DND-41 (cell line): ENCODE data around the gene ZNF57.

Experiments
- ATAC-seq: fragments of 200-7000 bp; cut with Tn5 transposase; 3 replicates; pipeline ENCODE4 v1.9.1; 2021; ENCODE audit warnings: low read depth; ENCODE audit not compliant: insufficient read depth
- DNase-seq: peaks from one replicate; pipeline ENCODE4 v3.0.0-alpha.2; 2020
- H2AFZ ChIP-seq: 2 replicates; pipeline ENCODE4 v1.6.0; 2012; ENCODE audit warnings: low read depth, low read length
- H3K27ac ChIP-seq: 2 replicates; pipeline ENCODE4 v1.5.1; 2012; ENCODE audit warnings: low read length, inconsistent platforms
- H3K27me3 ChIP-seq: fragments of 200-600 bp; sonication (generic); 2 replicates; pipeline ENCODE4 v1.6.0; 2012; ENCODE audit warnings: low read length, mild to moderate bottlenecking, inconsistent platforms; ENCODE audit not compliant: insufficient read depth, poor library complexity
- H3K36me3 ChIP-seq: 2 replicates; pipeline ENCODE4 v1.5.1; 2012; ENCODE audit warnings: low read length, inconsistent platforms; ENCODE audit not compliant: insufficient read depth
- H3K4me1 ChIP-seq: 2 replicates; pipeline ENCODE4 v1.5.1; 2012; ENCODE audit warnings: mild to moderate bottlenecking, low read length; ENCODE audit not compliant: insufficient read depth
- H3K4me2 ChIP-seq: 2 replicates; pipeline ENCODE4 v1.6.0; 2012; ENCODE audit warnings: mild to moderate bottlenecking, moderate library complexity, low read length, inconsistent platforms; ENCODE audit not compliant: insufficient read depth
- H3K4me3 ChIP-seq, 2 experiments: fragments of 200-600 bp in 1 of 2; shearing (Covaris generic) in 1 of 2; 2 replicates each; pipeline ENCODE4 v1.5.1; 2012 to 2016; ENCODE audit warnings: inconsistent platforms in 2 of 2, low read length in 2 of 2, mild to moderate bottlenecking in 2 of 2, low read depth in 1 of 2, moderate library complexity in 1 of 2
- H3K79me2 ChIP-seq: 2 replicates; pipeline ENCODE4 v1.6.0; 2012; ENCODE audit warnings: low read length, inconsistent platforms; ENCODE audit not compliant: insufficient read depth
- H3K9ac ChIP-seq: 2 replicates; pipeline ENCODE4 v1.6.0; 2012; ENCODE audit warnings: low read depth, mild to moderate bottlenecking, inconsistent platforms, low read length, moderate library complexity
- H3K9me3 ChIP-seq: 2 replicates; pipeline ENCODE4 v1.5.1; 2012; ENCODE audit warnings: low read length, moderate library complexity, mild to moderate bottlenecking, inconsistent platforms; ENCODE audit not compliant: insufficient read depth, severe bottlenecking
- H4K20me1 ChIP-seq: 2 replicates; pipeline ENCODE4 v1.6.0; 2012; ENCODE audit warnings: low read length; ENCODE audit not compliant: insufficient read depth
- EZH2 ChIP-seq: IDR thresholded peaks from 3 replicates; pipeline ENCODE4 v1.6.1; 2012; ENCODE audit warnings: borderline replicate concordance, low read depth, mild to moderate bottlenecking, moderate library complexity, low read length, inconsistent platforms; ENCODE audit not compliant: severe bottlenecking
- TF ChIP-seq, protein P1 (sequence below): IDR thresholded peaks from 2 replicates; pipeline ENCODE4 v1.5.1; 2012; ENCODE audit warnings: borderline replicate concordance, low read length, moderate library complexity, mild to moderate bottlenecking; ENCODE audit not compliant: poor library complexity, severe bottlenecking; ENCODE audit errors: extremely low read depth

Gene ZNF57

DNA sequence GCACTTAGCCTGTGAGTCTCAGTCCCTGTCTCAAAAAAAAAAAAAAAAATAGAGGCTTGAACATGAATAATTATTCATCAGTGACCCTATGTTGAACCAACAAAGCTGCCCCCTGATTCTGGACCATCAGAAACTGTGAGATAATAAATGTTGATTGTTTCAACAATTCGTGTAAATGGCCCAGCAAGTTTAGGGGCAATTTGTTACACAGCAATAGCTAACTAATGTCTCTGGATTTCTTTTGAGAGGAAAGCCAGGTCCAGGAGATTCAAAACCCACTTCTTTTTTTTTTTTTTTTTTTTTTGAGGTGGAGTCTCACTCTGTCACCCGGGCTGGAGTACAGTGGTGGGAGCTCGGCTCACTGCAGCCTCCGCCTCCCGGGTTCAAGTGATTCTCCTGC is 64.1 kb downstream of the ZNF57 start:
- H4K20me1 ChIP-seq, result no peaks in the 10 kb centered on the region
- no peak overlapping the region for H3K4me2 ChIP-seq
- no peak overlapping the region for H2AFZ ChIP-seq
- no peak for DNase-seq
- H3K4me3 ChIP-seq, result no peak overlapping the region
- TF ChIP-seq, protein P1, sequence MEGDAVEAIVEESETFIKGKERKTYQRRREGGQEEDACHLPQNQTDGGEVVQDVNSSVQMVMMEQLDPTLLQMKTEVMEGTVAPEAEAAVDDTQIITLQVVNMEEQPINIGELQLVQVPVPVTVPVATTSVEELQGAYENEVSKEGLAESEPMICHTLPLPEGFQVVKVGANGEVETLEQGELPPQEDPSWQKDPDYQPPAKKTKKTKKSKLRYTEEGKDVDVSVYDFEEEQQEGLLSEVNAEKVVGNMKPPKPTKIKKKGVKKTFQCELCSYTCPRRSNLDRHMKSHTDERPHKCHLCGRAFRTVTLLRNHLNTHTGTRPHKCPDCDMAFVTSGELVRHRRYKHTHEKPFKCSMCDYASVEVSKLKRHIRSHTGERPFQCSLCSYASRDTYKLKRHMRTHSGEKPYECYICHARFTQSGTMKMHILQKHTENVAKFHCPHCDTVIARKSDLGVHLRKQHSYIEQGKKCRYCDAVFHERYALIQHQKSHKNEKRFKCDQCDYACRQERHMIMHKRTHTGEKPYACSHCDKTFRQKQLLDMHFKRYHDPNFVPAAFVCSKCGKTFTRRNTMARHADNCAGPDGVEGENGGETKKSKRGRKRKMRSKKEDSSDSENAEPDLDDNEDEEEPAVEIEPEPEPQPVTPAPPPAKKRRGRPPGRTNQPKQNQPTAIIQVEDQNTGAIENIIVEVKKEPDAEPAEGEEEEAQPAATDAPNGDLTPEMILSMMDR, result no peak
- no peak for TF ChIP-seq EZH2
- H3K27ac ChIP-seq, result no peak overlapping the region
- peaks cover 6% of the 10 kb centered on the region for H3K4me1 ChIP-seq
- H3K79me2 ChIP-seq, result no peaks in the 10 kb centered on the region
- no peak for ATAC-seq
- no peak overlapping the region for H3K9ac ChIP-seq
- no peaks in the 10 kb centered on the region for H3K9me3 ChIP-seq
- H3K27me3 ChIP-seq, result no peaks in the 10 kb centered on the region
- H3K36me3 ChIP-seq, result no peaks in the 10 kb centered on the region

DNA sequence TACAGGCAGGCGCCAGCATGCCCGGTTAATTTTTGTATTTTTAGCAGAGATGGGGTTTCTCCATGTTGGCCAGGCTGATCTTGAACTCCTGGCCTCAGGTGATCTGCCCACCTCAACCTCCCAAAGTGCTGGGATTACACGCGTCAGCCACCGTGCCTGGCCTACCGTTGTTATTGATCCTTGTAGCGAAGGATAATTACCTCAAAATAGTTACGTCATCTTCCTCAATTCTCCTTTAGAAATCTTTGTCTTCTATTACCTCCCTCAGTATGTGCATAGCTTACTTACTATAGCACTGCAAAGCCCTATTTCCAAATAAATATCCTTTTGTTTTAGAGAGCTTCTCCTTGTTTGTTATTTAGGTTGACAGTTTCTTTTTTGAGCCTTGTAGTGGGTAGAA is 67.2 kb downstream of the ZNF57 start:
- no peaks in the 10 kb centered on the region for H4K20me1 ChIP-seq
- H3K4me1 ChIP-seq, result peaks cover 6% of the 10 kb centered on the region
- H3K9me3 ChIP-seq, result no peaks in the 10 kb centered on the region
- no peaks in the 10 kb centered on the region for H3K27me3 ChIP-seq
- ATAC-seq (no peak), DNase-seq (no peak)
- no peak overlapping the region for H3K4me3 ChIP-seq
- no peaks in the 10 kb centered on the region for H3K36me3 ChIP-seq
- no peak overlapping the region for H3K4me2 ChIP-seq
- no peaks in the 10 kb centered on the region for H3K79me2 ChIP-seq
- no peak overlapping the region for H3K27ac ChIP-seq
- no peak overlapping the region for H2AFZ ChIP-seq
- no peak overlapping the region for H3K9ac ChIP-seq
- TF ChIP-seq, protein P1, result no peak
- no peak for TF ChIP-seq EZH2
